Heart left ventricle (tissue), 16 donors: ENCODE measurements around the gene CPNE9. TPM values are rescaled to one million over a fixed set of nuclear protein-coding genes. Genes with fewer than 3 reads are reported as not detected.

Experiments used
- ATAC-seq, 4 donors: fragments of 200-7000 bp; cut with Tn5 transposase; one replicate each; pipeline ENCODE4 v1.9.1; 2020 to 2022; ENCODE audit warnings: moderate library complexity in 4 of 4, mild to moderate bottlenecking in 3 of 4, moderate number of reproducible peaks in 1 of 4
- DNase-seq, 5 donors: peaks; one replicate each; pipeline ENCODE4 v3.0.0-alpha.2; 2020
- H3K27ac ChIP-seq, 12 donors: fragments of 200-600 bp; sonication (generic) in 4 of 12; one replicate each; pipeline versions ENCODE4 v1.5.0 to v1.8.0; 2016 to 2022; ENCODE audit warnings: mild to moderate bottlenecking in 2 of 12
- H3K27me3 ChIP-seq, 9 donors: fragments of 200-600 bp; sonication (generic) in 2 of 9; one replicate each; pipeline versions ENCODE4 v1.5.1 to v1.8.0; 2016 to 2022; ENCODE audit warnings: mild to moderate bottlenecking in 3 of 9
- H3K36me3 ChIP-seq, 9 donors: fragments of 200-600 bp; sonication (generic) in 2 of 9; one replicate each; pipeline versions ENCODE4 v1.5.0 to v1.8.0; 2018 to 2022; ENCODE audit warnings: mild to moderate bottlenecking in 2 of 9
- H3K4me1 ChIP-seq, 12 donors: fragments of 200-600 bp; sonication (generic) in 4 of 12; one replicate each; pipeline versions ENCODE4 v1.5.0 to v1.8.0; 2016 to 2022; ENCODE audit warnings: mild to moderate bottlenecking in 3 of 12
- H3K4me3 ChIP-seq, 12 donors: fragments of 200-600 bp; sonication (generic) in 4 of 12; one replicate each; pipeline versions ENCODE4 v1.5.0 to v1.8.0; 2017 to 2022; ENCODE audit warnings: mild to moderate bottlenecking in 9 of 12, moderate library complexity in 4 of 12
- H3K9me3 ChIP-seq, 12 donors: fragments of 200-600 bp; sonication (generic) in 4 of 12; one replicate each; pipeline versions ENCODE4 v1.5.0 to v1.8.0; 2016 to 2022; ENCODE audit warnings: mild to moderate bottlenecking in 1 of 12
- POLR2A ChIP-seq, 2 donors: fragments of 450-650 bp; IDR thresholded peaks; one replicate each; pipeline ENCODE4 v1.6.1; 2017; ENCODE audit warnings: antibody characterized with exemption in 2 of 2, mild to moderate bottlenecking in 2 of 2, moderate library complexity in 2 of 2
- WGBS, 4 donors: extraction: QIAGEN DNeasy Blood & Tissue Kit in 2 of 4; methylation state at CpG; one replicate each; pipeline versions ENCODE4 v1.1.5 to v1.1.7; 2013 to 2018; 5-methylcytosine and 5-hydroxymethylcytosine counted together
- intact Hi-C, 10 donors: fragments of 100-400 bp; cut with DNase I; formaldehyde crosslinking; loops; one replicate each; pipeline versions ENCODE4 v1.11.1 to v1.14.2; 2022
- polyA plus RNA-seq, 2 donors: library from polyadenylated mRNA; stranded (reverse); fragments of 200-250 nt; gene quantifications; one replicate each; pipeline ENCODE4 v1.2.3, GENCODE V29; 2013
- total RNA-seq, 9 donors: library from RNA; depleted of rRNA in 2 of 9; stranded (reverse); fragments of >200 nt in 2 of 9; fragmentation: NEBNext Ultra II Directional in 3 of 9; extraction: Animal tissue kit (Norgen Biotek cat#: 25700) in 3 of 9; gene quantifications; one replicate each; pipeline versions ENCODE4 v1.1.0 to v1.2.4, GENCODE V29; 2016 to 2023
- TF ChIP-seq, protein P1 (sequence below), 12 donors: fragments of 200-600 bp; sonication (generic) in 4 of 12; IDR thresholded peaks; one replicate each; pipeline versions ENCODE4 v1.5.0 to v1.8.0; 2018 to 2022; ENCODE audit warnings: antibody characterized with exemption in 12 of 12, mild to moderate bottlenecking in 5 of 12
- donor health status: ischemic (EF 13 %, LVEDD 7.1; RV severe dilation, severe dysfunction).
- donor health status: healthy with polysubstance abuse.
- donor health status: DM: no; HTN: yes; CAD: no.
- donor health status: DM: no; HTN: no; CAD: no.
- donor health status: ischemic (EF 25% LVEDD 6.9; RV normal size, moderate dysfunction).
- donor health status: ischemic (EF 25% LVEDD 5.7; RV mildly dilated, moderate dysfunction).
- donor health status: healthy.
- donor health status: DM: yes; HTN: yes; CAD: no.
- donor health status: ischemic (EF 35%, LVEDD 5.7; RV mildly dilated, moderate dysfunction).
- donor health status: nonischemic (EF 11% LVEDD 7.7; RV severe dilation, severe dysfunction).
- donor health status: DM: yes; HTN: yes; CAD: no.
- donor health status: PGD.
- donor health status: ischemic (EF 29% LVEDD 5.4; RV normal size, mild dysfunction).
- donor health status: nonischemic (EF 23%, LVEDD 6.1; RV moderate dilation, normal function).

Gene CPNE9
- total and polyA plus RNA-seq, 11 donors, result 0.04 TPM; not detected in 10

DNA sequence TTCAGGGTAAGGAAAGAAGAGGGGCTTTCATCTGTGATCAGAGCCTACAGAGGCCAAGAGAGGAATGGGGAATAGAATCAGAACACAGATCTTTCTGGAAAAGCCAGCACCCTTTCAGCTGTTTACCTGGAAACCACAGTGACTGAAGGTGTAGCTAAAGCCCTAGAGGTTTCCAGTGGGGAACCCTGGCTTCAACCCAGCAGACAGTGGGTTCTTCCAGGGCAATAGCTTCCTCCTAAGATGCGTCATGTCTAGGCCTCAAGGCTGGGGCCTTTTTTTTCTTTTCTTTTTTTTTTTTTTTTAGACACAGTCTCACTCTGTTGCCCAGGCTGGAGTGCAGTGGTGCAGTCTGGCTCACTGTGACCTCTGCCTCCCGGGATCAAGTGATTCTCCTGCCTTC lies 3.1 kb upstream of the CPNE9 start:
- no peaks in the 10 kb centered on the region for H3K9me3 ChIP-seq
- H3K27me3 ChIP-seq, result peaks cover 0 to 18% (median 6%) of the 10 kb centered on the region in 9 donors
- ATAC-seq, result no peak
- DNase-seq, result no peak
- peaks cover 0 to 75% (median 72%) of the 10 kb centered on the region in 9 donors for H3K36me3 ChIP-seq
- H3K4me3 ChIP-seq, result no peak overlapping the region
- peaks cover 0 to 27% (median 15%) of the 10 kb centered on the region in 12 donors for H3K4me1 ChIP-seq
- TF ChIP-seq, protein P1, sequence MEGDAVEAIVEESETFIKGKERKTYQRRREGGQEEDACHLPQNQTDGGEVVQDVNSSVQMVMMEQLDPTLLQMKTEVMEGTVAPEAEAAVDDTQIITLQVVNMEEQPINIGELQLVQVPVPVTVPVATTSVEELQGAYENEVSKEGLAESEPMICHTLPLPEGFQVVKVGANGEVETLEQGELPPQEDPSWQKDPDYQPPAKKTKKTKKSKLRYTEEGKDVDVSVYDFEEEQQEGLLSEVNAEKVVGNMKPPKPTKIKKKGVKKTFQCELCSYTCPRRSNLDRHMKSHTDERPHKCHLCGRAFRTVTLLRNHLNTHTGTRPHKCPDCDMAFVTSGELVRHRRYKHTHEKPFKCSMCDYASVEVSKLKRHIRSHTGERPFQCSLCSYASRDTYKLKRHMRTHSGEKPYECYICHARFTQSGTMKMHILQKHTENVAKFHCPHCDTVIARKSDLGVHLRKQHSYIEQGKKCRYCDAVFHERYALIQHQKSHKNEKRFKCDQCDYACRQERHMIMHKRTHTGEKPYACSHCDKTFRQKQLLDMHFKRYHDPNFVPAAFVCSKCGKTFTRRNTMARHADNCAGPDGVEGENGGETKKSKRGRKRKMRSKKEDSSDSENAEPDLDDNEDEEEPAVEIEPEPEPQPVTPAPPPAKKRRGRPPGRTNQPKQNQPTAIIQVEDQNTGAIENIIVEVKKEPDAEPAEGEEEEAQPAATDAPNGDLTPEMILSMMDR (IDR thresholded peaks at IDR 0.05), result no peak
- no peak for TF ChIP-seq POLR2A (IDR thresholded peaks at IDR 0.05)
- intact Hi-C loops, result no loop called here
- 83 to 95% (median 91%) methylated on average over 2 of the region's 2 CpGs for WGBS, 4 donors
- no peak overlapping the region for H3K27ac ChIP-seq

DNA sequence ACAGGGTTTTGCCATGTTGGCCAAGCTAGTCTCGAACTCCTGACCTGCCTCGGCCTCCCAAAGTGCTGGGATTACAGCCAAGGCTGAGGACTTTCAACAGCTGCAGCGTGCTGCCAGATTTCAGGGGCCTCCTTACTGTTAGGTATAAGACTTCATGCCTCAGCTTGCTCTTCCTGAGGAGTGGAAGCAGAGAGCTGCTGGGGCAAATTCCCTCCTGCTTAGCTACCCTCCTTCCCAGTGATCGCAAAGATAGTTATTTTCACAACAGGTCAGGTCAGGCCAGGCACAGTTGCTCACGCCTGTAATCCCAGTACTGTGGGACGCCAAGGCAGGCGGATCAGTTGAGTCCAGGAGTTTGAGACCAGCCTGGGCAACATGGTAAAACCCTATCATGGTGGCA lies 2.6 kb upstream of the CPNE9 start:
- peaks cover 0 to 71% (median 67%) of the 10 kb centered on the region in 9 donors for H3K36me3 ChIP-seq
- no peak for ATAC-seq

DNA sequence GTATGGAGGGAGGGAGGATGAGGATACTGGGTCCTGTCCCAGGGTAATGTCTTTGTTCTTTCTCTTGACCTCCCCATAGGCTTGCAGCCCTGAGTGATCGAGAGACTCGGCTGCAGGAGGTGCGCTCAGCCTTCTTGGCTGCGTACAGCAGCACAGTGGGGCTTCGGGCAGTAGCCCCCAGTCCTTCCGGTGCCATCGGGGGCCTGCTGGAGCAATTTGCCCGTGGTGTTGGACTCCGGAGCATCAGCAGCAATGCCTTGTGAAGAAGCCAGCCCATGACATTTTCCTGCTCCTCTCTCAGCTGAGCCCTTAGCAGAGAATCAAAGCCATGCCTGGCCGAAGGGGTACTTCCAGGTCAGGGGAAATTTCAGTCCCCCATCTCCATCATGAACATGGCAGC lies 1.9 kb upstream of the CPNE9 start:
- intact Hi-C loops, result no loop called here

More for the DNA sequence above, 2.6 kb upstream of the CPNE9 start:
- TF ChIP-seq POLR2A (IDR thresholded peaks at IDR 0.05), result no peak
- TF ChIP-seq, protein P1 (IDR thresholded peaks at IDR 0.05), result no peak
- no peak overlapping the region for H3K4me3 ChIP-seq
- H3K27ac ChIP-seq, result no peak overlapping the region
- peaks cover 0 to 20% (median 6%) of the 10 kb centered on the region in 9 donors for H3K27me3 ChIP-seq
- peaks cover 0 to 27% (median 15%) of the 10 kb centered on the region in 12 donors for H3K4me1 ChIP-seq
- 86 to 90% (median 87%) methylated on average over 7 of the region's 7 CpGs for WGBS, 4 donors
- DNase-seq, result no peak
- no peaks in the 10 kb centered on the region for H3K9me3 ChIP-seq
- intact Hi-C loops, result no loop called here

DNA sequence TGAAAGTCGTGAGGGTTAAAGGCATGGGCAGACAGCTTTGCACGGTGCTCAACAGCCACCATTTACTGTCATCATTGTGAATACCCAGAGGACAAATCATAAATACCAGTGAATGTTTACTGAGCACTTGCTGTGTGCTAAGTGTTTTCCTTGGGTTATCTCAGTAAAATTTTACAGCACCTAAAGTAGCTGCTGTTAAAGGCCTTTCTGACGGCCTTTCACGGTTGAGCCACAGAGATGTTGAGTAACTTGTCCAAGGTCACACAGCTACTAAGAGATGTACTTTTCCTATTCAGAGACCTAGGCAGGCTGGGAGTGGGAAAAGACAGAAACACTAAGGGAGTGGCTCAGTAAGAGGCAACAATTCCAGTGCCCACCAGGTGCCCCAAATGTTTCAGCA lies 393 bp upstream of the CPNE9 start:
- intact Hi-C loops, result no loop called here
- Histone ChIP-seq H3K27me3 (peaks cover 0 to 20% (median 6%) of the 10 kb centered on the region in 9 donors), H3K4me3 (no peak overlapping the region), H3K27ac (no peak overlapping the region), H3K4me1 (peaks cover 0 to 18% (median 12%) of the 10 kb centered on the region in 12 donors), H3K36me3 (peaks cover 0 to 48% (median 46%) of the 10 kb centered on the region in 9 donors), H3K9me3 (no peaks in the 10 kb centered on the region)
- no peak for DNase-seq
- no peak for ATAC-seq
- 85 to 92% (median 89%) methylated on average over 4 of the region's 4 CpGs for WGBS, 4 donors
- TF ChIP-seq, protein P1 (IDR thresholded peaks at IDR 0.05), result no peak
- no peak for TF ChIP-seq POLR2A (IDR thresholded peaks at IDR 0.05)

More for the DNA sequence above, 1.9 kb upstream of the CPNE9 start:
- Histone ChIP-seq H3K27me3 (peaks cover 0 to 20% (median 6%) of the 10 kb centered on the region in 9 donors), H3K4me3 (no peak overlapping the region), H3K9me3 (no peaks in the 10 kb centered on the region), H3K36me3 (peaks cover 0 to 64% (median 60%) of the 10 kb centered on the region in 9 donors), H3K4me1 (peaks cover 0 to 21% (median 14%) of the 10 kb centered on the region in 12 donors), H3K27ac (no peak overlapping the region)
- TF ChIP-seq, protein P1 (IDR thresholded peaks at IDR 0.05), result no peak
- TF ChIP-seq POLR2A (IDR thresholded peaks at IDR 0.05), result no peak
- 96 to 97% (median 97%) methylated on average over 10 of the region's 10 CpGs for WGBS, 4 donors
- no peak for ATAC-seq
- DNase-seq, result no peak
